CD14-positive monocyte (primary cell): Measurements from ENCODE around the gene CRYBA2. TPM values are rescaled to one million over a fixed set of nuclear protein-coding genes. Genes with fewer than 3 reads are reported as not detected.

Source experiments
- DNase-seq, 3 donors: peaks; one replicate each; pipeline ENCODE4 v3.0.0-alpha.2; 2011 to 2022
- H2AFZ ChIP-seq: 2 replicates; pipeline ENCODE4 v1.6.0; 2012; ENCODE audit warnings: mild to moderate bottlenecking, low read depth, low read length, inconsistent platforms; ENCODE audit not compliant: insufficient read depth, poor library complexity, severe bottlenecking
- H3K27ac ChIP-seq, 2 donors: 1 replicate in 1 of 2; 2 replicates in 1 of 2; pipeline ENCODE4 v1.5.1; 2012 to 2013; ENCODE audit warnings: low read length in 2 of 2, control low read depth in 1 of 2, inconsistent platforms in 1 of 2, low read depth in 1 of 2, mild to moderate bottlenecking in 1 of 2
- H3K27me3 ChIP-seq, 2 donors: one replicate each; pipeline versions ENCODE4 v1.6.0 to v1.6.1; 2011 to 2013; ENCODE audit warnings: low read length in 2 of 2; ENCODE audit not compliant: control insufficient read depth in 2 of 2, insufficient read depth in 2 of 2
- H3K36me3 ChIP-seq, 2 donors: replicated peaks in 1 of 2; 1 replicate in 1 of 2; 2 replicates in 1 of 2; pipeline versions ENCODE4 v1.5.1 to v1.6.1; 2012 to 2013; ENCODE audit warnings: low read length in 2 of 2, control low read depth in 1 of 2, inconsistent platforms in 1 of 2, mild to moderate bottlenecking in 1 of 2; ENCODE audit not compliant: insufficient read depth in 2 of 2, control insufficient read depth in 1 of 2
- H3K4me1 ChIP-seq, 2 donors: 1 replicate in 1 of 2; 2 replicates in 1 of 2; pipeline versions ENCODE4 v1.5.1 to v1.6.1; 2012 to 2013; ENCODE audit warnings: low read length in 2 of 2, control low read depth in 1 of 2, inconsistent platforms in 1 of 2, mild to moderate bottlenecking in 1 of 2, moderate library complexity in 1 of 2; ENCODE audit not compliant: insufficient read depth in 2 of 2, control insufficient read depth in 1 of 2
- H3K4me2 ChIP-seq: replicated peaks from 2 replicates; pipeline ENCODE3; 2012; ENCODE audit warnings: low read length, moderate library complexity, mild to moderate bottlenecking; ENCODE audit not compliant: poor library complexity, severe bottlenecking; ENCODE audit errors: extremely low read depth
- H3K4me3 ChIP-seq, 3 experiments: fragments of 200-600 bp in 1 of 3; sonication (generic) in 1 of 3; replicated peaks in 1 of 3; 1 replicate in 2 of 3; 2 replicates in 1 of 3; pipeline ENCODE4 v1.5.1; 2011 to 2013; ENCODE audit warnings: low read length in 3 of 3, mild to moderate bottlenecking in 3 of 3, control low read depth in 2 of 3, low read depth in 2 of 3, inconsistent platforms in 1 of 3, moderate library complexity in 1 of 3
- H3K79me2 ChIP-seq: 2 replicates; pipeline ENCODE4 v1.6.0; 2012; ENCODE audit warnings: mild to moderate bottlenecking, control low read depth, inconsistent platforms, low read length, moderate library complexity; ENCODE audit not compliant: insufficient read depth
- H3K9ac ChIP-seq: 2 replicates; pipeline ENCODE4 v1.6.0; 2017; ENCODE audit warnings: low read length, mild to moderate bottlenecking; ENCODE audit not compliant: insufficient read depth, poor library complexity, severe bottlenecking
- H3K9me3 ChIP-seq, 2 donors: replicated peaks in 1 of 2; 1 replicate in 1 of 2; 2 replicates in 1 of 2; pipeline versions ENCODE4 v1.5.1 to v1.6.1; 2012 to 2013; ENCODE audit warnings: low read length in 2 of 2, control low read depth in 1 of 2; ENCODE audit not compliant: control insufficient read depth in 1 of 2, insufficient read depth in 1 of 2
- H4K20me1 ChIP-seq: 2 replicates; pipeline ENCODE4 v1.6.0; 2012; ENCODE audit warnings: mild to moderate bottlenecking, low read length, control low read depth, moderate library complexity; ENCODE audit not compliant: insufficient read depth
- H3K27ac Mint-ChIP-seq, 7 donors: one replicate each; pipeline ENCODE4 v1.8.0; 2020; ENCODE audit warnings: mild to moderate bottlenecking in 7 of 7, mixed read lengths in 7 of 7, moderate library complexity in 6 of 7, inconsistent platforms in 2 of 7
- H3K27me3 Mint-ChIP-seq, 3 donors: one replicate each; pipeline ENCODE4 v1.8.0; 2021 to 2022; ENCODE audit warnings: low read depth in 3 of 3, mild to moderate bottlenecking in 3 of 3, mixed read lengths in 3 of 3, moderate library complexity in 3 of 3, inconsistent platforms in 1 of 3
- H3K36me3 Mint-ChIP-seq, 2 donors: one replicate each; pipeline ENCODE4 v1.8.0; 2020; ENCODE audit warnings: mixed read lengths in 2 of 2, inconsistent platforms in 1 of 2, mild to moderate bottlenecking in 1 of 2
- H3K4me1 Mint-ChIP-seq: one replicate; pipeline ENCODE4 v1.8.0; 2020; ENCODE audit warnings: mild to moderate bottlenecking, mixed read lengths
- H3K4me3 Mint-ChIP-seq, 2 donors: one replicate each; pipeline ENCODE4 v1.8.0; 2020; ENCODE audit warnings: mild to moderate bottlenecking in 2 of 2, mixed read lengths in 2 of 2, moderate library complexity in 1 of 2
- H3K9me3 Mint-ChIP-seq, 7 donors: one replicate each; pipeline ENCODE4 v1.8.0; 2020 to 2022; ENCODE audit warnings: mixed read lengths in 7 of 7, mild to moderate bottlenecking in 6 of 7, moderate library complexity in 6 of 7, inconsistent platforms in 2 of 7
- CTCF ChIP-seq: fragments of 200-600 bp; IDR thresholded peaks from one replicate; pipeline ENCODE4 v1.8.0; 2022; ENCODE audit warnings: antibody characterized with exemption, mild to moderate bottlenecking
- WGBS: methylation state at CpG from one replicate; pipeline ENCODE4 v1.1.5; 2013; ENCODE audit warnings: missing lambda C conversion rate; ENCODE audit not compliant: insufficient coverage; 5-methylcytosine and 5-hydroxymethylcytosine counted together
- intact Hi-C, 2 donors: fragments of 100-400 bp; cut with micrococcal nuclease; formaldehyde crosslinking; loops; one replicate each; pipeline versions ENCODE4 v1.15.0 to v1.15.1; 2023
- polyA plus RNA-seq, 3 donors: library from polyadenylated mRNA; depleted of rRNA in 1 of 3; unstranded in 2 of 3; stranded (reverse) in 1 of 3; fragments of 300-500 nt in 2 of 3; fragments of >200 nt in 1 of 3; fragmentation: Illumina TruSeq in 2 of 3; gene quantifications; 1 replicate in 2 of 3; 2 replicates in 1 of 3; pipeline ENCODE4 v1.2.3, GENCODE V29; 2012 to 2021

Gene CRYBA2
- polyA plus RNA-seq, 3 donors: not detected

GRCh38 chr2:219042750-219043149 is 49.5 kb upstream of the CRYBA2 start:
- H3K9me3 ChIP-seq: no peaks in the 10 kb centered on the region
- no peak overlapping the region for H3K27ac ChIP-seq
- H3K9ac ChIP-seq: no peak overlapping the region
- H2AFZ ChIP-seq: no peak overlapping the region
- H3K36me3 ChIP-seq: no peaks in the 10 kb centered on the region
- intact Hi-C loops: no loop called here
- Mint-ChIP-seq H3K27ac (no peak overlapping the region), H3K4me1 (peaks cover 6% of the 10 kb centered on the region), H3K4me3 (peak overlapping the region in 1 of 2 donors; percentile 7), H3K36me3 (no peaks in the 10 kb centered on the region), H3K9me3 (peaks cover 0 to 3% (median 0%) of the 10 kb centered on the region in 7 donors), H3K27me3 (peaks cover 52 to 56% (median 53%) of the 10 kb centered on the region in 3 donors)
- H3K27me3 ChIP-seq: peaks cover 36 to 55% of the 10 kb centered on the region in 2 donors
- 57% methylated on average over 1 of the region's 2 CpGs for WGBS
- H3K4me3 ChIP-seq: no peak overlapping the region
- H3K79me2 ChIP-seq: no peaks in the 10 kb centered on the region
- no peaks in the 10 kb centered on the region for H3K4me1 ChIP-seq
- no peak for TF ChIP-seq CTCF
- H4K20me1 ChIP-seq: no peaks in the 10 kb centered on the region
- no peak overlapping the region for H3K4me2 ChIP-seq
- no peak for DNase-seq

GRCh38 chr2:219042157-219042556 is 48.9 kb upstream of the CRYBA2 start:
- H3K4me3 Mint-ChIP-seq: peak overlapping the region in 1 of 2 donors; percentile 22
- no peak for TF ChIP-seq CTCF
- Histone ChIP-seq H2AFZ (no peak overlapping the region), H3K79me2 (no peaks in the 10 kb centered on the region), H3K4me3 (no peak overlapping the region), H3K27ac (no peak overlapping the region), H3K36me3 (no peaks in the 10 kb centered on the region), H3K9me3 (no peaks in the 10 kb centered on the region), H3K9ac (no peak overlapping the region), H3K4me1 (no peaks in the 10 kb centered on the region), H3K27me3 (peaks cover 36 to 57% of the 10 kb centered on the region in 2 donors), H4K20me1 (no peaks in the 10 kb centered on the region), H3K4me2 (no peak overlapping the region)
- peaks cover 51 to 57% (median 56%) of the 10 kb centered on the region in 3 donors for H3K27me3 Mint-ChIP-seq
- peaks cover 0 to 3% (median 0%) of the 10 kb centered on the region in 7 donors for H3K9me3 Mint-ChIP-seq
- no peak for DNase-seq
- intact Hi-C loops: no loop called here
- H3K27ac Mint-ChIP-seq: no peak overlapping the region
- no peaks in the 10 kb centered on the region for H3K36me3 Mint-ChIP-seq
- peaks cover 6% of the 10 kb centered on the region for H3K4me1 Mint-ChIP-seq
- 83% methylated on average over 3 of the region's 4 CpGs for WGBS
